Gastroesophageal sphincter (tissue), 3 donors: ENCODE data around the gene SNCG.

Source experiments
- EP300 ChIP-seq: sonication (generic); formaldehyde crosslinking; IDR thresholded peaks from one replicate; pipeline ENCODE4 v1.6.1; 2017; ENCODE audit warnings: antibody characterized with exemption, mild to moderate bottlenecking
- POLR2A ChIP-seq, 2 donors: fragments of 450-650 bp; IDR thresholded peaks; one replicate each; pipeline ENCODE4 v1.6.1; 2017; ENCODE audit warnings: antibody characterized with exemption in 2 of 2, mild to moderate bottlenecking in 2 of 2, moderate library complexity in 1 of 2
- POLR2AphosphoS5 ChIP-seq: sonication (generic); formaldehyde crosslinking; IDR thresholded peaks from one replicate; pipeline ENCODE4 v1.6.1; 2017; ENCODE audit warnings: antibody characterized with exemption
- TF ChIP-seq, protein P1 (sequence below), 4 experiments: fragments of 200-600 bp in 2 of 4; fragments of 450-650 bp in 2 of 4; sonication (generic) in 1 of 4; IDR thresholded peaks; one replicate each; pipeline ENCODE4 v1.5.1; 2017 to 2019; ENCODE audit warnings: antibody characterized with exemption in 4 of 4, mild to moderate bottlenecking in 2 of 4, moderate library complexity in 2 of 4

DNA sequence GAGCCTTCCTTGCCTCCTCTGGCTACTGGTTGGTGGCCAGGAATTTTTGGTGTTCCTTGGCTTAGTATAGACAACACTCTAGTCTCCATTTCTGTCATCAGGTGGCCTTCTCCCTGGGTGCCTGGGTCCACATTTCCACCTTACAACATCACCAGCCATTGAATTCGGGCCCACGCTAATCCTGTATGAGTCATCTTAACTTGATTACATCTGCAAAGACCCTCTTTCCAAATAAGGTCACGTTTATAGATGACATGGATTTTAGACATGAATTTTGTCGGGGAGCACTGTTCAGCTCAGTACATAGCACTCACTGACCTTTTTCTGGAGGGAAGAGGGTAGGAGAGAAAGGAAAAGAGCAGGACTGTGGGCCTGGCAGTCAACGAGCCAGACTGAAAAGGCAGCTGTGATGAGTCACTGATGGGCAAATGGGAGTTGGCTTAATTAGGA lies 40.4 kb upstream of the SNCG start:
- TF ChIP-seq, protein P1, sequence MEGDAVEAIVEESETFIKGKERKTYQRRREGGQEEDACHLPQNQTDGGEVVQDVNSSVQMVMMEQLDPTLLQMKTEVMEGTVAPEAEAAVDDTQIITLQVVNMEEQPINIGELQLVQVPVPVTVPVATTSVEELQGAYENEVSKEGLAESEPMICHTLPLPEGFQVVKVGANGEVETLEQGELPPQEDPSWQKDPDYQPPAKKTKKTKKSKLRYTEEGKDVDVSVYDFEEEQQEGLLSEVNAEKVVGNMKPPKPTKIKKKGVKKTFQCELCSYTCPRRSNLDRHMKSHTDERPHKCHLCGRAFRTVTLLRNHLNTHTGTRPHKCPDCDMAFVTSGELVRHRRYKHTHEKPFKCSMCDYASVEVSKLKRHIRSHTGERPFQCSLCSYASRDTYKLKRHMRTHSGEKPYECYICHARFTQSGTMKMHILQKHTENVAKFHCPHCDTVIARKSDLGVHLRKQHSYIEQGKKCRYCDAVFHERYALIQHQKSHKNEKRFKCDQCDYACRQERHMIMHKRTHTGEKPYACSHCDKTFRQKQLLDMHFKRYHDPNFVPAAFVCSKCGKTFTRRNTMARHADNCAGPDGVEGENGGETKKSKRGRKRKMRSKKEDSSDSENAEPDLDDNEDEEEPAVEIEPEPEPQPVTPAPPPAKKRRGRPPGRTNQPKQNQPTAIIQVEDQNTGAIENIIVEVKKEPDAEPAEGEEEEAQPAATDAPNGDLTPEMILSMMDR (IDR thresholded peaks at IDR 0.05) = no peak
- TF ChIP-seq POLR2A (IDR thresholded peaks at IDR 0.05) (no peak), EP300 (no peak), POLR2AphosphoS5 (peak; percentile 61)
